GM21360 (cell line): ENCODE results near the gene ANO2.
"Not testable (repeated sequence)": the region's sequence is repeated elsewhere in the genome, so short reads cannot be mapped to it uniquely, and the experiment has no call there.

Source experiments
- ATAC-seq: cut with Tn5 transposase; IDR thresholded peaks from one replicate; pipeline ENCODE4 v1.9.1; 2021; ENCODE audit warnings: mild to moderate bottlenecking, moderate library complexity; ENCODE audit not compliant: unreplicated experiment

Gene ANO2

GRCh38 chr12:5561057-5561456 is 384.0 kb downstream of the ANO2 start:
- no peak for ATAC-seq

DNA sequence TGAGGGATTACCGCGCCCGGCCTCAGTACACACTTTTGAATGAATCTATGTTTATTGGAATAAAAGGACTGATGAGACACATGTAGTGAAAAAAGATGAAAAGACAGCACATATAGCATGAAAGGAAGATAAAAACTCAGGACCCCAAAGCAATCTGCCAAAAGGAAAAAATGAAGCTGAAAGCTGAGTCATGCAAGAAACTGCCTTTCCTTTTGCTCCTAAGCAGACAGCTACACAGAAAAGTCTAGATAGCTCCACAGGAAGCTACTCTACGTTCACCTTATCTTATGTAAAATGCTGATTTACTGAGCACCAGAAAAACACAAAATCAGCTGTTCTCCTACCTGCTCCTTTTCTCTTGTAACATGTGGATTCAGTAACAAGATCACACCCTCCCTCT is 384.8 kb downstream of the ANO2 start:
- ATAC-seq, result no peak

- ATAC-seq, result no peak
Measured at GRCh38 chr12:5557906-5558305, 387.2 kb downstream of the ANO2 start.

GRCh38 chr12:5556946-5557673 is 387.9 kb downstream of the ANO2 start:
- no peak for ATAC-seq

DNA sequence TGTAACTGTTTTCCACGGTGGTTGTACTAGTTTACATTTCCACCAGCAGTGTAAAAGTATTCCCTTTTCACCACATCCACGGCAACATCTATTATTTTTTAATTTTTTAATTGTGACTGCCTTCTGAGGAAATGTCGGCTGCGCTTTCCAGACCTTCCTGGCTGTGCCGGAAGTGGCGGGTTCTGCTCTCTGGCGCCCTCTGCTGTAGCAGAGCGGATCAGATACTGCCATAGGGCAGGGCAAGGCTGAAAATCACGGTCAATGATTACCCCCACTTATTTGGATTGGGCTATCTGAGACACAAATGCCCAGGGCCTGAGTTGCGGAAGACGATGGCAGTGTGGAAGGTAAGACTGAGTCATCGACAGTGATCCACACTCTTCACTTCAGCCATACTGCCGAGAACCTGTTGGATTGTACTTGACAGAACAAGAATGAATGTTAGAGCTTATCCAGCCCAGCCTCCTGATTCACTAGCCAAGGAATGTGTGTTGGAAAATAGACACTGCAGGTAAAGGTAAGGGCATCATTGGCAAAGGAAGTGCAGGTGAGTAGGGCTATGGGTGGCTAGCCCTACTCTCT is 388.9 kb downstream of the ANO2 start:
- ATAC-seq, result no peak

GRCh38 chr12:5554711-5555110 is 390.3 kb downstream of the ANO2 start:
- ATAC-seq, result no peak

DNA sequence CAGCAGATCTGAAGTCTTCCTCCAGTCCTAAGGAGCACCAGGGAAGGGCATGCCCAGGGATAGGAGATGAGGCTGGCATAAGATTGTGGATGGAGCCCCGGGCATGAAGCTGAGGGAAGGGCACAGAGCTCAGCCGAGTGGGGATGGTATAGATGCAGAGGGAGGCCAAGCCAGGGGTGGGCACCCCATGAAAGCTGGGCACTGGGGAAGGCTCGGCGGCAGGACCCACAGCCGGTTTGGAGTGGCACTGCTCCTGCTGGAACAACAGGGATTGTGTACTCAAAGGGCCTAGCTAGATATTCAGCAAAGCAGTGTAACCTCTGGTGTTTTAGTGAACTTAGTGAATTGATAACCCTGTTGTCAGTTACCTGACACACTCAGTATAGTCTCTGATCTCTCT is 396.0 kb downstream of the ANO2 start:
- ATAC-seq, result no peak

DNA sequence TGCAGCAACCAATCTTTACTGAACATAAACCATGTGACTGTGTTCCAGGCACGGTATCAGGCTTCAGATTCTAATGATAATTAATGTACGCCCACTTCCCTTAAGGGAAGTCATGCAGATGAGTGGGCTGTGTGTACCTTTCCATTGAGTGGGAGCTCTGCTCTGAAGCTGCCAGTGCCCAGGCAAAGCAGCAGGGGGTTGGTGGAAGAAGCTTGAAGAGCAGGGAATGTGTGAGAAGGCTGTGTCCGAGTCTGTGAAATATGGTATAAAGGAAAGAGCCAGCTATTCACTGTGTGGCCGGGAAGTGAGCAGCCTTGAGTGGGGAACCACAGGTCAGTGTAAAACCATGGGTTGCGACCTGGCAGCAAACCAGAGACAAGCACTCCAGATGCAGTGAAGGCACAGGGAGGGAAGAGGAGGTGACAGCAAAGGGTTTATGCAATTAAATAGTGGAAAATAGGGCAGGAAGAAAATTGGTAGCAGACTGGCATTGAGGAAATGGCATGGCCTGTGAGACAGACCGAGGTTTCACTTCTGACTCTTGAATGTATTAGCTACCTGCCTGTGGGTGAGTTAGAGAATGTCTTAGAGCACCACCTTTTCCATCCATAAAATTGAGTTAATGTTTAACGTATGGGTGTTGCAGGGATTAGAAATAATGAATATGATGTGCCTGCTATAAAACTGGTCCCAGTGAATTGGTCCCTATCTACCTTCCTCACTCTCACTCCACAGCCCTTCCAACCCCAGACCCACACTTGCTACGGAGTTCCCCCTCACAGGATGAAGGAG is 396.7 kb downstream of the ANO2 start:
- ATAC-seq, result no peak

- ATAC-seq, result no peak
Measured at GRCh38 chr12:5546616-5547015, 398.4 kb downstream of the ANO2 start.

GRCh38 chr12:5537771-5538170 is 407.3 kb downstream of the ANO2 start:
- ATAC-seq, result no peak

DNA sequence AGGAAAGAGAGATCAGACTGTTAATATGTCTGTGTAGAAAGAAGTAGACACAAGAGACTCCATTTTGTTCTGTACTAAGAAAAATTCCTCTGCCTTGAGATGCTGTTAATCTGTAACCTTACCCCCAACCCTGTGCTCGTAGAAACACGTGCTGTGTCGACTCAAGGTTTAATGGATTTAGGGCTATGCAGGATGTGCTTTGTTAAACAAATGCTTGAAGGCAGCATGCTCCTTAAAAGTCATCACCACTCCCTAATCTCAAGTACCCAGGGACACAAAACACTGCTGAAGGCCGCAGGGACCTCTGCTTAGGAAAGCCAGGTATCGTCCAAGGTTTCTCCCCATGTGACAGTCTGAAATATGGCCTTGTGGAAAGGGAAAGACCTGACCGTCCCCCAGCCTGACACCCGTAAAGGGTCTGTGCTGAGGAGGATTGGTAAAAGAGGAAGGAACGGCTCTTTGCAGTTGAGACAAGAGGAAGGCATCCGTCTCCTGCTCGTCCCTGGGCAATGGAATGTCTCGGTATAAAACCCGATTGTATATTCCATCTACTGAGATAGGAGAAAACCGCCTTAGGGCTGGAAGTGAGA is 407.9 kb downstream of the ANO2 start:
- not testable (repeated sequence) for ATAC-seq

- no peak for ATAC-seq
Measured at GRCh38 chr12:5535541-5535940, 409.5 kb downstream of the ANO2 start.

DNA sequence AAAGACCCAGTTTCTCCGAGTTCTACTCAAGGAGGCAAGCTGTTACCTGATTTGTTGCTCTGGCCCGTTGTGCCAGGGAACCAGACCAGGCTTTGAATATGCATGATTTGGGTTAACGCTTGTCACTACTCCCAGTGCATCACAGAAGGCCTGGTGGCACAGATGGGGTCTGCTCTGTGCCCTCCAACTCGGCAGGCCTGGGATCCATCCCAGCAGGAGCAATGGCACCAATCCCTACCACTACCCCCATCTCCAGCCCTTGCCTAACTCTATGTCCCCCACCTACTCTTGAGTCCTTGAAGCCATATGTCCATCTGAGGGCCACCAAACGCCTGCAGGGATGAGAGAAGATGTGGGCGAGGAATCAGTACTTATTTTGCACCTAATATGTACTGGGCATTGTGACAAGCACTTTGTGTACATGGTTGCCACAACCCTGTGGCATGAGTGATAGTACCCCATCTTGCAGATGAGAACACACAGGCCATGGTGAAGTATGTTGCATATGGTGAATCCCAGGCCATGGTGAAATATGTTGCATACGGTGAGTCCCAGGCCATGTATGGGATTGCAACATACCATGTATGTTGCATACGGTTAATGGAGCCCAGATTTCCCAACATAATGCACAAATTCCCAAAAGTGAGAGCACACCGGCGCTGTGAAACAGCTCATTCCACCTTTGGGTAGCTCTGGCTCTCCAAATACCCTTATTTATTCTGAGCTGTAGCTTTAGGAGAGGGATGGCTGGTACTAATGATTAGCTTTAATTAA is 410.4 kb downstream of the ANO2 start:
- ATAC-seq, result no peak

- no peak for ATAC-seq
Measured at GRCh38 chr12:5533368-5533767, 411.7 kb downstream of the ANO2 start.

- ATAC-seq, result no peak
Measured at GRCh38 chr12:5525783-5526367, 419.2 kb downstream of the ANO2 start.

DNA sequence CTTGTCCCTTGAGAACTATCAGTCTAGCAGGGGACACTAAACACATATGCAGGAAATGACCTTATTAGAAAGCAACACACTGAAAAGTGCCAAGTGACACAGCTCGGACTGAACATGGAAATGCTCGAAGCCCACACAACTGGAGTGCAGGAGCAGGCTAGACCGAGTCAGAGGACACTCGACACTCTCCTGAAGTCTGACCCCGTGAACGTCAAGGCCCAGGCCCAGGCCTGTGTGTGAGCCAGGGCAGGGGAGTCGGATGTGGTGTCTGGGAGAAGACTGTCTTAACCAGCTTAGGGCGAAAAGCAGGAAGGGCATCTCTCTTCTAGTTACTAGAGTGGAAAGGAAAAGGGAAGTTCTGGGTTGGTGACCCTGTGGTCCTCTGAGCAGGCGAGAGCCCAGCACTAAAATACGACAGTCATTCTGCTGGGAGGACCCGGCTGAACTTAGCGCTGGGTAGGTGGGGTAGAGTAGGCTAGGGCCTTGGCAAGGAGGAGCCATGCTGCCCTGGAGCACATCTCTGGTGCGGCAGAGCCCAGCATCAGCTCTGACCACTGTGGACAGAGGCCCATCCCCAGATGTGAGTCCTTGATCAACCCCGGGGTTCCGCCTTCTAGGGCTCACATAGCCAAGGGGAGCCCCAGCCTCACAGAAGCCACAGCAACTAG is 420.2 kb downstream of the ANO2 start:
- no peak for ATAC-seq

DNA sequence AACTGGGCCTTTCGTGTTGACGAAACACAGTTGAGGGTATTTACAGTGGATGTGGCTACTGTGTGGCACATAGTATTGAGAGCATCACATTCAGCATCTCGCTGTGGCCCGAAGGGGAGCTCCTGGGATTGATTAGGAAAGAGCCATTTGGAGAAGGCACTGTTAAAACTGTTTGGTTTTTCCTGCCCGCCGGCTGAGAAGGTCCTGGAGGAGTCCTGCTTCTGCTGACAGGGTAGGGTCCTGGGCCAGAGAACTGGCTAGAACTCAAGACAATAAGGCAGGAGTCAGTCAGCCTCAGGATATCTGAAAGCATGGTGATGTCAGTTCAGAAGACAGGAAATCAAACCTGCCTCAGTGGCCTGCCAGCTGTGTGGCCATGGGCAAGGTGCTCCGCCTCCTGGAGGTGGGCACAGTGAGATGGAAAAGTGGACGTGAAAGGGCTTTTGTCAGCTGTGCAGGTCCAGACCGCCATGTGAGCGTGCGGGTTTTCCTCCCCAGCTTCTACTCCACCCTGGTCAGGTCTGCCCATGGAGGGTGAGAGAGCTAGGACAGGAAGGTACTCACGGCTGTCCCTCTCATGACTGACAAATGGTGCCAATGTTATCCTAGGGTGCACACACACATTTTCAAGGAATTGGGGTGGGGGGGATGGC is 420.8 kb downstream of the ANO2 start:
- no peak for ATAC-seq

GRCh38 chr12:5523396-5524115 is 421.5 kb downstream of the ANO2 start:
- no peak for ATAC-seq
